GM20000 (cell line): Measurements from ENCODE around the gene CDH23.

Experiments
- DNase-seq: peaks from one replicate; pipeline ENCODE4 v3.0.0; 2012; ENCODE audit warnings: low spot score
- CTCF ChIP-seq: IDR thresholded peaks from 2 replicates; pipeline ENCODE4 v1.5.1; 2012; ENCODE audit warnings: mild to moderate bottlenecking, control low read depth; ENCODE audit errors: extremely low read depth, missing control alignments

CDH23 gene

GRCh38 chr10:71671994-71672946, 275.6 kb downstream of the CDH23 start:
- no peak for TF ChIP-seq CTCF
- no peak for DNase-seq

- no peak for DNase-seq
- TF ChIP-seq CTCF: no peak
Observed at GRCh38 chr10:71675295-71675970, 278.7 kb downstream of the CDH23 start.

- DNase-seq: no peak
- TF ChIP-seq CTCF: no peak
Observed at GRCh38 chr10:71677261-71677660, 280.5 kb downstream of the CDH23 start.

GRCh38 chr10:71678057-71678805, 281.5 kb downstream of the CDH23 start:
- no peak for TF ChIP-seq CTCF
- no peak for DNase-seq

GRCh38 chr10:71679425-71679824, 282.7 kb downstream of the CDH23 start:
- DNase-seq: no peak
- TF ChIP-seq CTCF: no peak

- DNase-seq: no peak
- no peak for TF ChIP-seq CTCF
Observed at GRCh38 chr10:71681977-71682376, 285.3 kb downstream of the CDH23 start.
